ENCODE results near the gene TSFM. TPM values are rescaled to one million over a fixed set of nuclear protein-coding genes. Genes with fewer than 3 reads are reported as not detected.

Gene TSFM
- total and polyA plus RNA-seq, 9 of the 15 experiments (the other 6 are each of a cell fraction or from before 2014, with no cell fraction given): 44.6 to 198 (median 60.2) TPM

DNA sequence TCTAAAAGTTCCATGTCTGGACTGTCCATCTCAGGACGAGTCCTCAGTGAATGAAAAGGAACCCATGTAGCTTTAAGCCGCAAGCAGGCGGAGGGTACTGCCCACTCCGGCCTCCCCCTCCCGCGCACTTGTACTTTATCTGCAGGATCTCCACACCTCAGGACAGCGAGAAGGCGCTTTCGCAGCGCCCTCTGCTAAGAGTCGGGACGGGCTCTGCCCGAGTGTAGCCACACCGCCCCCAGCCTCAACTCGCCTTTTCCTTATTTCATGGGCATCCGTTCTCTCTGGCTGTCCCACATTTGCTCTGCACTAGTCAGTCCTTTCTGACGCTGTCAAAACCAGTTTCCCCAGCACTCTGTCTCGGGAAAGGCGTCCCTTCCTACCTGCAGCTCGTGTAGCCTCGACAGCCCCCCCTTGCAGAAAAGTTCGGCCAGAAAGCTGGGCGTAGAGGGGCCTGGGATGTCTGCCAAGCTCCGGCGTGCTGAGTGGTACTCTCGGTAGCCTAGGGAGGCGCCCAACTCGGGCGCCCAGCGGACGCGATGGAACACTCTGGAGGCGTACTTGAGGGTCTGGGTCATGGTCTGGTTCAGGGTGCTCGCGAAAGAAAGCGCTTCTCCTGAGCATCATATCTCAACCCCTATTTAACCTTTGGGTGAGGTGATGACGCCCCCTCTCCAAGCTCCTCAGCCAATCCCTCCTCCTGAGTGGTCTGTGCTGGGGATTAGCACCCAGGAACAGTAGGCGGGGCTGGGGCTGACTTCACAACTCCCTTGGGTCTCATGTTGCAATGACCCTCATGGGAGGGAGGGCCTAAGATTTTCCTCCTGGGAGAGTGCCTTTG lies 15.9 kb upstream of the TSFM start, which contains the start of gene CYP27B1 (continued):
- TF ChIP-seq, protein P1, sequence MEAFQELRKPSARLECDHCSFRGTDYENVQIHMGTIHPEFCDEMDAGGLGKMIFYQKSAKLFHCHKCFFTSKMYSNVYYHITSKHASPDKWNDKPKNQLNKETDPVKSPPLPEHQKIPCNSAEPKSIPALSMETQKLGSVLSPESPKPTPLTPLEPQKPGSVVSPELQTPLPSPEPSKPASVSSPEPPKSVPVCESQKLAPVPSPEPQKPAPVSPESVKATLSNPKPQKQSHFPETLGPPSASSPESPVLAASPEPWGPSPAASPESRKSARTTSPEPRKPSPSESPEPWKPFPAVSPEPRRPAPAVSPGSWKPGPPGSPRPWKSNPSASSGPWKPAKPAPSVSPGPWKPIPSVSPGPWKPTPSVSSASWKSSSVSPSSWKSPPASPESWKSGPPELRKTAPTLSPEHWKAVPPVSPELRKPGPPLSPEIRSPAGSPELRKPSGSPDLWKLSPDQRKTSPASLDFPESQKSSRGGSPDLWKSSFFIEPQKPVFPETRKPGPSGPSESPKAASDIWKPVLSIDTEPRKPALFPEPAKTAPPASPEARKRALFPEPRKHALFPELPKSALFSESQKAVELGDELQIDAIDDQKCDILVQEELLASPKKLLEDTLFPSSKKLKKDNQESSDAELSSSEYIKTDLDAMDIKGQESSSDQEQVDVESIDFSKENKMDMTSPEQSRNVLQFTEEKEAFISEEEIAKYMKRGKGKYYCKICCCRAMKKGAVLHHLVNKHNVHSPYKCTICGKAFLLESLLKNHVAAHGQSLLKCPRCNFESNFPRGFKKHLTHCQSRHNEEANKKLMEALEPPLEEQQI (IDR thresholded peaks at IDR 0.05): no peak
- TF ChIP-seq, protein P2, sequence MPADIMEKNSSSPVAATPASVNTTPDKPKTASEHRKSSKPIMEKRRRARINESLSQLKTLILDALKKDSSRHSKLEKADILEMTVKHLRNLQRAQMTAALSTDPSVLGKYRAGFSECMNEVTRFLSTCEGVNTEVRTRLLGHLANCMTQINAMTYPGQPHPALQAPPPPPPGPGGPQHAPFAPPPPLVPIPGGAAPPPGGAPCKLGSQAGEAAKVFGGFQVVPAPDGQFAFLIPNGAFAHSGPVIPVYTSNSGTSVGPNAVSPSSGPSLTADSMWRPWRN (IDR thresholded peaks at IDR 0.05; ENCODE audit: low read depth): no peak
- TF ChIP-seq TAL1 (IDR thresholded peaks at IDR 0.05) (no peak), JUN (IDR thresholded peaks at IDR 0.05; ENCODE audit: borderline replicate concordance, low read depth, low read length) (no peak), JUN (CRISPR knock-in tag; IDR thresholded peaks at IDR 0.05; ENCODE audit: borderline replicate concordance) (no peak), HDAC3 (IDR thresholded peaks at IDR 0.05; ENCODE audit: borderline replicate concordance, partially characterized antibody) (no peak), ARID1B (IDR thresholded peaks at IDR 0.05) (no peak), DPF2 (IDR thresholded peaks at IDR 0.05) (no peak), IFI16 (CRISPR knock-in tag; IDR thresholded peaks at IDR 0.05) (no peak)
- TF ChIP-seq, protein P3, sequence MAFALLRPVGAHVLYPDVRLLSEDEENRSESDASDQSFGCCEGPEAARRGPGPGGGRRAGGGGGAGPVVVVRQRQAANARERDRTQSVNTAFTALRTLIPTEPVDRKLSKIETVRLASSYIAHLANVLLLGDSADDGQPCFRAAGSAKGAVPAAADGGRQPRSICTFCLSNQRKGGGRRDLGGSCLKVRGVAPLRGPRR (CRISPR knock-in tag; IDR thresholded peaks at IDR 0.05): no peak
- TF ChIP-seq, protein P4, sequence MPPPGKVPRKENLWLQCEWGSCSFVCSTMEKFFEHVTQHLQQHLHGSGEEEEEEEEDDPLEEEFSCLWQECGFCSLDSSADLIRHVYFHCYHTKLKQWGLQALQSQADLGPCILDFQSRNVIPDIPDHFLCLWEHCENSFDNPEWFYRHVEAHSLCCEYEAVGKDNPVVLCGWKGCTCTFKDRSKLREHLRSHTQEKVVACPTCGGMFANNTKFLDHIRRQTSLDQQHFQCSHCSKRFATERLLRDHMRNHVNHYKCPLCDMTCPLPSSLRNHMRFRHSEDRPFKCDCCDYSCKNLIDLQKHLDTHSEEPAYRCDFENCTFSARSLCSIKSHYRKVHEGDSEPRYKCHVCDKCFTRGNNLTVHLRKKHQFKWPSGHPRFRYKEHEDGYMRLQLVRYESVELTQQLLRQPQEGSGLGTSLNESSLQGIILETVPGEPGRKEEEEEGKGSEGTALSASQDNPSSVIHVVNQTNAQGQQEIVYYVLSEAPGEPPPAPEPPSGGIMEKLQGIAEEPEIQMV (tag; conservative IDR thresholded peaks at IDR 0.05; ENCODE audit: low read depth): peak; percentile 92
- TF ChIP-seq, protein P5, sequence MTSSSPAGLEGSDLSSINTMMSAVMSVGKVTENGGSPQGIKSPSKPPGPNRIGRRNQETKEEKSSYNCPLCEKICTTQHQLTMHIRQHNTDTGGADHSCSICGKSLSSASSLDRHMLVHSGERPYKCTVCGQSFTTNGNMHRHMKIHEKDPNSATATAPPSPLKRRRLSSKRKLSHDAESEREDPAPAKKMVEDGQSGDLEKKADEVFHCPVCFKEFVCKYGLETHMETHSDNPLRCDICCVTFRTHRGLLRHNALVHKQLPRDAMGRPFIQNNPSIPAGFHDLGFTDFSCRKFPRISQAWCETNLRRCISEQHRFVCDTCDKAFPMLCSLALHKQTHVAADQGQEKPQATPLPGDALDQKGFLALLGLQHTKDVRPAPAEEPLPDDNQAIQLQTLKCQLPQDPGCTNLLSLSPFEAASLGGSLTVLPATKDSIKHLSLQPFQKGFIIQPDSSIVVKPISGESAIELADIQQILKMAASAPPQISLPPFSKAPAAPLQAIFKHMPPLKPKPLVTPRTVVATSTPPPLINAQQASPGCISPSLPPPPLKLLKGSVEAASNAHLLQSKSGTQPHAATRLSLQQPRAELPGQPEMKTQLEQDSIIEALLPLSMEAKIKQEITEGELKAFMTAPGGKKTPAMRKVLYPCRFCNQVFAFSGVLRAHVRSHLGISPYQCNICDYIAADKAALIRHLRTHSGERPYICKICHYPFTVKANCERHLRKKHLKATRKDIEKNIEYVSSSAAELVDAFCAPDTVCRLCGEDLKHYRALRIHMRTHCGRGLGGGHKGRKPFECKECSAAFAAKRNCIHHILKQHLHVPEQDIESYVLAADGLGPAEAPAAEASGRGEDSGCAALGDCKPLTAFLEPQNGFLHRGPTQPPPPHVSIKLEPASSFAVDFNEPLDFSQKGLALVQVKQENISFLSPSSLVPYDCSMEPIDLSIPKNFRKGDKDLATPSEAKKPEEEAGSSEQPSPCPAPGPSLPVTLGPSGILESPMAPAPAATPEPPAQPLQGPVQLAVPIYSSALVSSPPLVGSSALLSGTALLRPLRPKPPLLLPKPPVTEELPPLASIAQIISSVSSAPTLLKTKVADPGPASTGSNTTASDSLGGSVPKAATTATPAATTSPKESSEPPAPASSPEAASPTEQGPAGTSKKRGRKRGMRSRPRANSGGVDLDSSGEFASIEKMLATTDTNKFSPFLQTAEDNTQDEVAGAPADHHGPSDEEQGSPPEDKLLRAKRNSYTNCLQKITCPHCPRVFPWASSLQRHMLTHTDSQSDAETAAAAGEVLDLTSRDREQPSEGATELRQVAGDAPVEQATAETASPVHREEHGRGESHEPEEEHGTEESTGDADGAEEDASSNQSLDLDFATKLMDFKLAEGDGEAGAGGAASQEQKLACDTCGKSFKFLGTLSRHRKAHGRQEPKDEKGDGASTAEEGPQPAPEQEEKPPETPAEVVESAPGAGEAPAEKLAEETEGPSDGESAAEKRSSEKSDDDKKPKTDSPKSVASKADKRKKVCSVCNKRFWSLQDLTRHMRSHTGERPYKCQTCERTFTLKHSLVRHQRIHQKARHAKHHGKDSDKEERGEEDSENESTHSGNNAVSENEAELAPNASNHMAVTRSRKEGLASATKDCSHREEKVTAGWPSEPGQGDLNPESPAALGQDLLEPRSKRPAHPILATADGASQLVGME (CRISPR knock-in tag; IDR thresholded peaks at IDR 0.05): 0 out of 2 replicates have a peak, but pooled peaks have one; percentile 57

Data from K562 (cell line).